NB4 (cell line): ENCODE results near the gene RPTOR.

ENCODE experiments used
- CTCF ChIP-seq: IDR thresholded peaks from one replicate; pipeline ENCODE4 v1.5.1; 2012; ENCODE audit warnings: low read depth, low read length
- MAX ChIP-seq: IDR thresholded peaks from 2 replicates; pipeline ENCODE4 v1.6.1; 2011; ENCODE audit warnings: low read depth, low read length
- MYC ChIP-seq: IDR thresholded peaks from 2 replicates; pipeline ENCODE4 v1.6.1; 2011; ENCODE audit warnings: low read depth, low read length
- POLR2A ChIP-seq: IDR thresholded peaks from 2 replicates; pipeline ENCODE4 v1.6.1; 2011; ENCODE audit warnings: mild to moderate bottlenecking; ENCODE audit not compliant: insufficient read length; ENCODE audit errors: extremely low read depth

- TF ChIP-seq CTCF (no peak), MAX (no peak), POLR2A (no peak), MYC (no peak)
Measured at GRCh38 chr17:80811181-80812105, 266.8 kb downstream of the RPTOR start.
